Measurements from ENCODE around the gene C9orf78.

Gene C9orf78
- 170 to 209 reads per million in 2 donors for total RNA-seq

GRCh38 chr9:129835128-129835859, at the start of gene C9orf78, which contains the start of gene USP20:
Gene C9orf78 (minus strand): TSS chr9:129835275. CDS start chr9:129835221, 54 bp downstream.
Gene USP20 (plus strand): TSS chr9:129835458. CDS start chr9:129852556, 17,098 bp downstream.
- DNase-seq, result peak; percentile 95 to 98 (median 96)

- DNase-seq, result peak; percentile 89 to 98 (median 94)
Measured at GRCh38 chr9:129884220-129885017, 49.3 kb upstream of the C9orf78 start.

GRCh38 chr9:129881547-129882324, 46.7 kb upstream of the C9orf78 start:
- no peak for DNase-seq

GRCh38 chr9:129880654-129881546, 45.8 kb upstream of the C9orf78 start:
- DNase-seq, result no peak

GRCh38 chr9:129879991-129880653, 45.0 kb upstream of the C9orf78 start:
- no peak for DNase-seq

GRCh38 chr9:129879103-129879699, 44.1 kb upstream of the C9orf78 start:
- DNase-seq, result no peak

- no peak for DNase-seq
Measured at GRCh38 chr9:129878291-129878690, 43.2 kb upstream of the C9orf78 start.

GRCh38 chr9:129876815-129877214, 41.7 kb upstream of the C9orf78 start:
- DNase-seq, result no peak

GRCh38 chr9:129875687-129876395, 40.8 kb upstream of the C9orf78 start:
- no peak for DNase-seq

- DNase-seq, result no peak
Measured at GRCh38 chr9:129875181-129875611, 40.1 kb upstream of the C9orf78 start.

- DNase-seq, result no peak
Measured at GRCh38 chr9:129874261-129875101, 39.4 kb upstream of the C9orf78 start.

GRCh38 chr9:129873563-129874190, 38.6 kb upstream of the C9orf78 start:
- no peak for DNase-seq

GRCh38 chr9:129871046-129871445, 36.0 kb upstream of the C9orf78 start:
- no peak for DNase-seq

- no peak for DNase-seq
Measured at GRCh38 chr9:129869585-129870501, 34.8 kb upstream of the C9orf78 start.

GRCh38 chr9:129868872-129869486, 33.9 kb upstream of the C9orf78 start:
- DNase-seq, result peak; percentile 75 to 99 (median 92)

- no peak for DNase-seq
Measured at GRCh38 chr9:129868023-129868871, 33.2 kb upstream of the C9orf78 start.
